Measurements from ENCODE around the gene STPG2.

- TF ChIP-seq GATA3 (IDR thresholded peaks at IDR 0.05; ENCODE audit: low read depth, low read length) (no peak), GATA2 (IDR thresholded peaks at IDR 0.05; ENCODE audit: low read depth, low read length) (no peak)
Measured at GRCh38 chr4:97984545-97985131, 158.6 kb downstream of the STPG2 start.

All from SH-SY5Y (cell line).